Activated T-helper 1 cell treated with Interleukin-2 at 50 U/mL for 16 hours (primary cell): Measurements from ENCODE around the gene KCTD16.

Experiments used
- DNase-seq: peaks from one replicate; pipeline ENCODE4 v3.0.0-alpha.2; 2020; ENCODE audit warnings: low read depth

The KCTD16 gene

DNA sequence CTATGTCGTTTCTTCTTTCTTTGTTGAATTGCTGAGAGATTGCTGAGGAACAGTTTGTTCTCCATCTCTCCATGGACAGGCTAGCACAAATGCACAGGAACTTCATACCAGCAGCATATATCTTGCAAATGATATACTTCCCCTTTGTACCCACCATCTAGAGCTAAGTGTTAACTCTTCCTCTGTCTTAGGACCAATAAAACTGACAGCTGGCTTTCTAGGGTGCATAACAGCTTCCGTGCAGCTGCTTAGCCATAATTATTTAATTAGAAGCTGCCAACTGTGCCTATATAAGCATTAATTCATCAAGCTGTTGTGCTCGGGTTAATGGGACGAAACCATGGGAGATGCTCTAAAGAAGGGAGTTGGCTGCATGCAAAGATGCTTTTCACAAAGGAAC is 38.7 kb downstream of the KCTD16 start:
- DNase-seq: no peak

DNA sequence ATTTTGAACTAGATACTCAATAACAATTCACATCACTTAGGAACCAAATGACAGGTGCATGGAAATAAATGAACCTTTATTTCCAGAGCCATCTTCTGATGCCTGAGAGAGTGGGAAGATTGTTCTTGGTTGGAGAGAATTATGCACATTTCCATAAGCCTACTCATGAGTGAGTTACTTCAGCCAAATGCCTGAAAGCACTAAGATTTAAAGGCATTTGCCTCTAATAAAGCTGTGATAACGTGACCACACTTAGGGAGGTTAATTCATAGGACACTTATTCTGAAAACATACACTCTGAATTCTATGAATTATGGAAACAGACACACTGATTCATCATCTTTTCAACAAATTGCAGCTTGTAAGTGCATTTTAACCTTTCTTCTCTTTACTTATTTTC is 40.0 kb downstream of the KCTD16 start:
- DNase-seq: no peak

GRCh38 chr5:144219869-144220268 is 49.2 kb downstream of the KCTD16 start:
- DNase-seq: no peak

- no peak for DNase-seq
These were observed 56.8 kb downstream of the KCTD16 start for GRCh38 chr5:144227363-144227999.

DNA sequence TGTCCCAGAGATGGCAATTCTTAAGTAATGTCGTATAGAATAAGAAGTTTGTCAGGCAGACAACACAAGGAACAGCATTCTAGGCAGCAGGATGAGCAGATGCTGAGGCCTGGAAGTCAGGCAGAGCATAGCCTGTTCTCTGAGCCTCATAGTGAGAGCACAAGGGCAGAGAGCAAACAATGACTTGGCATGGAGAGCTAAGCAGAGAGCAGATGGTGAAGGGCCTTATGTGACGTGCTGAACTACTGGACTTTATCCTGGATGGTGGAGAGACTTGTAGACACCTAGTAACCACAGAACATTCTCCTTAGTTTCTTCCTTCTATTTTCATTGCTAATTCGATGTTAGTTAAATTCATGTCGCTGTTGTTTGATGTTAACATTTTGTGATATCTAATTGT is 60.1 kb downstream of the KCTD16 start:
- no peak for DNase-seq

- no peak for DNase-seq
These were observed 61.6 kb downstream of the KCTD16 start for GRCh38 chr5:144232285-144232684.

DNA sequence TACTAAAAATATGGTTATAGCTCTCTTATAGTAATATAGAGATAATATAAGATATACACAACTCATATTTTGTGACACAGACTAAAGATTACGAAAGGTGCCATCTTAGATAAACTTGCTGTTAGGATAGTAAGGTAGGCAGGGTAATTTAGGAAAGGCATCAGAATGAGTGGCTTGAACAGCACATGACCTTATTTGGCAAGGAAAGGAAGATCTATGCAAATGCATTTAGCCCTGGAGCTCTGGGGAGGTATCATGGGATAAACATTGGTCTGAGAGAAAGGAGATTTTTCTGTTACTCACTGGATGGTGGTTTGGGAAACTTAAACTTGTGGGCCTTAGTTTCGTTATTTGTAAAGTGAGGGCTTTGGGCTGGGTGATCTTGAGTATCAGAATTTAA is 65.8 kb downstream of the KCTD16 start:
- no peak for DNase-seq

DNA sequence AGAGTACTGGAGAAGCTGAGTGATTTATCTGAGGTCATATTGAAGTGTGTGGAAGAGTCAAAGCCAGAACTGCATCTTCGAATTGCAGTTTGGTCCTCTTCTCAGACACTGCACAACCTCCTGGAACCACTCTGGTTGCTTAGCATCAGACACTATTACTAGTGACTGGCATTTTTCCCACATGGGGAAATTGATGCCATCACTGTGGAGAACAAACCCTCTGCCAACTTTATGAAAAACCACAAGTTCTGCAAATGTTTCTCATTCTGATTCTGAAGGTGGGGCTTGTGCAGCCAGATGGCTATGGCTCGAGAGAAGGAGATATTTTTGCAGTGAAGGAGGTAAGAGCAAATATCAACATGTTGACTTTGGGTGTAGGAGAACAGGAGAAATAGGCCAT is 67.2 kb downstream of the KCTD16 start:
- DNase-seq: no peak

- DNase-seq: no peak
These were observed 76.5 kb downstream of the KCTD16 start for GRCh38 chr5:144247131-144247530.

DNA sequence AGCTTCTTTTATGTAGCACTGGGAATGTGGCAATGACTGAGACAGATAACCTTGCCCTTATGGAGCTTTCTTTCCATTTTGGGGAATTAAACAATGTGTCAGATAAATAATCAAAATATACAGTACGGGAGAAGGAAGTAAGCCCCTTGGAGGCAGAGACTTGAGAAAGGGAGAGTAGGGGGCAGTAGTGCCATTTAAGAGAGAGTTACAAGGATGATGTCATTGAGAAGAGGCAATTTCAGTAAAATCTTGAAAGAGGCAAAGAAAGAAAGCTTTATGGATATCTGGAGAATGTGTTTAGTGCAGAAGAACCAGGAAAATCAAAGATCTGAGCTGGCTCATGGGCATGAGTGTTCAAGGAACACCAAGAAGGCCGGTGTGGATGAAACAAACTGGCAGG is 77.3 kb downstream of the KCTD16 start:
- no peak for DNase-seq

GRCh38 chr5:144249755-144250464 is 79.2 kb downstream of the KCTD16 start:
- DNase-seq: no peak

- no peak for DNase-seq
These were observed 83.9 kb downstream of the KCTD16 start for GRCh38 chr5:144254552-144254951.

DNA sequence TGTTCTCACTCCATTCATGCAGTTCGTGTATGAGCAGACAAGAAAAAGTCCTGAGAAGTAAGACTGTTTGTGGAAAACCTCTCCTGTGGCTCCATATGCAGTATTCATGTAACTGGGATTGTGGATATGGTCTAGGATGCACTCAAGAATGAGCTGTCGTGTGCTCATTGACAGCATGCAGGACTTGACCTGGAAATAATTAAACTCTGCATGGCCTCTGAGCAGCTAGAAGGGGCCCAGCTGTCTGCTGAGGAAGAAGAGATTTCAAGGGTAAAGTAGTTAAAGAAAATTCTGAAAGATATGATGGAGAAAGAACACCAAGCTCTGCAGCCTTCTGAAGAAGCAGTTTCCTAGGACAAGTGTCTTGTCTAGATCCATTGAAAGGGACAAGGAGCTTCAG is 89.4 kb downstream of the KCTD16 start:
- no peak for DNase-seq

- no peak for DNase-seq
These were observed 95.1 kb downstream of the KCTD16 start for GRCh38 chr5:144265643-144266247.

DNA sequence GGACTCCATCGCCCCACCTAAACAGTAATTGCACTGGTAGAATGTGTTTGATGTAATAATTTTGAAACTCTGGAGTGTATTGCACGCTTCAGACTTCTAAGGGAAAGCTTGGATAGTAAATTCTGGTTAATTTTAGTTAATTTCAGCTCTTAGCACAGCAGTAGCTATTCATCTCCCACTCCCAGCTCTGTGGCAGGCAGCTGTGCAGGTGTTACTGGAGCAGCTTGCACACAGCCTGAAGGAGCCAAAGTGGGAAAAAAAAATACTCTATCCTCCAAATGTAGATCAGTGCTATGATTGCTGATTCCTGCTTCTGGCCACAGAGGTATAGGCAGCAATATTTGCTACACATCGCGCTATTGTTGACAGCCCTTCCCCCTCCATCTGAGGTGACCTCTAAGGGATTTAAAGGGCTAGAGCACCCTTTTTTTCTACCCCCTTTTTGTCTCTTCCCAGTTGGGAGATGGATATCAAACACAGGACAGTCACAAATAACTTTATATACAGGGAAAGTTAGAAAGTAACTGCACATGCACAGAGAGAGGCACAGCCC is 97.4 kb downstream of the KCTD16 start:
- no peak for DNase-seq

- DNase-seq: no peak
These were observed 102.8 kb downstream of the KCTD16 start for GRCh38 chr5:144273232-144274027.

DNA sequence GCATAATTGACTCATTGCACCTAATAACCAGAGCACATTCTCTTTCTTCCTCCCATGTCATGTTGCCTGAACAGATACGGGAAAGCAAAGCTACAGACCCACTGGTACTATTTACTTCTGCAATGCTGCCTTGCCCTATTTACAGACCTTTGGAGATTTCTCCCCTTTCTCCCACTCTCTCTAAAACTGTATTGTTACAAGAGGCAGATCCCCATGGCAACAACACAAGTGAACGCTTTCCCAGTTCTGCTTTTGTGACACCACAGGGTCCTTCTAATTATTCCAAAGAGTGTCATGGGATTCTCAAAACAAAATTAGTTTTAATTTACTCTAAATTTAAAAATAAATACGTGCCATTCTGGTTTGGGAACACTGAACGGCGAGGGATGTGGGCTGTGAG is 104.7 kb downstream of the KCTD16 start:
- DNase-seq: no peak

DNA sequence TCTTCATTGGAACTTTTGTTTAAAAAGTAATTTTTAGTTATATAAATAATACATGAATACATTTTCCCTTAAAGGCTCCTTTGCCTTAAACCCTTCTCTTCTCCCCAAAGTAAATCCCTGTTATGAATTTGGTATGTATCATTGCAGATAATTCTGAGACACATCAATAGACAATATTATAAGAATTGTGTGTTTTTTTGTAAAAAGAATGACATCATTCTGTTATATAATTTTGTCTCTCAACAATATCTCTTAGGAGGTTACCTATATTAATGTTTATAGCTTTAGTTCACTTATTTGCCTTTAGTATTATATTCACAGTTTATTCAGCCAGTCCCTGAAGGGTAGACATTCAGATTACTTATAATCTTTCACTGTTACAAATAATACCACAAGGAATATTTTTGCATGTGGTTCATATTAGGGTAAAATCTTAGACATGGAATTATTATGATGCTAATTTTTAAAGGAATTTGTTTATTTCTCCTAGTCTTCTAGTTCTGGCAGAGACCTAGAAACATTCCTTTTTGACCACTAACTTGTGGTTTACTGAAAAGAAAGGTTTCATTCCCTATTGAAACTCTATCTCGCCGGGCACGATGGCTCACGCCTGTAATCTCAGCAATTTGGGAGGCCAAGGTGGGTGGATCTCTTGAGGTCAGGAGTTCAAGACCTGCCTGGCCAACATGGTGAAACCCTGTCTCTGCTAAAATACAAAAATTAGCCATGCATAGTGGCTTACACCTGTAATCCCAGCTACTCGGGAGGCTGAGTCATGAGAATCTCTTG is 105.6 kb downstream of the KCTD16 start:
- DNase-seq: no peak

GRCh38 chr5:144281784-144282183 is 111.1 kb downstream of the KCTD16 start:
- DNase-seq: no peak

GRCh38 chr5:144284036-144284435 is 113.4 kb downstream of the KCTD16 start:
- no peak for DNase-seq

DNA sequence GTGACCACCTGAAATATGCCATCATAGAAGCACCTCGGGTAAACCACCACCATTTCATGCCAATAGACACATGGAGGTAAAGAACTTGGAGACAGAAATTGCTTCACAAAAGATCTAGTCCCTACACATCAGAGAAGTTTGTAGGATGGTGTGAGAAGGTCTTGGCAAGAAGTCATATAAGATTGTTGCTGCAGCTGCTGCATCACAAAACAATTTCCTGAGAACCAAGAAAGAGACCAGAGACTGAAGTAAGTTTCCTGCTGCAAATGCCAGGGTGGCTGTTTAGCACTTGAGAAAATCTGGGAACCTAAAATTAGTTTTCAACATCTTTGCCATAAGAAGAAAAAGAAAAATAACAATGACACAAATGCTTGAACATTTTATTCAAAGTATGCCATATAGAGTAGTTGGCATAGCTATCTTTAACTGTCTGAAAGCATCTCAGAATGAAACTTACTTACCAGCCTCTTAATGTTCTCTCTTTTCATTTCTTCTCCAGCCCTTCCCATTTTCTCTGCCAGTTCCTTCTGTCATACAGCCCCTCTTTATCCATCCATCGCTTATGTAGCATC is 114.3 kb downstream of the KCTD16 start:
- DNase-seq: no peak
